IMR-90 (cell line): Measurements from ENCODE around the gene FAM131C. TPM values are rescaled to one million over a fixed set of nuclear protein-coding genes. Genes with fewer than 3 reads are reported as not detected.
A peak's percentile ranks its signal among the peaks of the same experiment; 100 is the strongest.

Source experiments
- ATAC-seq: fragments of 200-7000 bp; cut with Tn5 transposase; 2 replicates; pipeline ENCODE4 v1.9.1; 2020; ENCODE audit warnings: low read depth, mild to moderate bottlenecking, moderate library complexity
- BruUV-seq: library from RNA; stranded (reverse); fragments of 400-500 nt; replicated peaks from 2 replicates; lab custom pipeline; 2021; lab: Mats Ljungman, UMichigan
- CTCF ChIA-PET: fragments of 300-600 bp; formaldehyde crosslinking; extraction: SDS; loops from one replicate; lab custom pipeline; 2021; ENCODE audit warnings: antibody characterized with exemption; lab: Yijun Ruan, JAX
- POLR2A ChIA-PET: fragments of 300-600 bp; sonication (Branson Sonifier 250); formaldehyde crosslinking; loops from one replicate; lab custom pipeline; 2022; ENCODE audit warnings: antibody characterized with exemption; ENCODE audit not compliant: unreplicated experiment; lab: Charles Lee
- DNase-seq: peaks from one replicate; pipeline ENCODE4 v3.0.0; 2013
- H2AFZ ChIP-seq: replicated peaks from 2 replicates; pipeline ENCODE3; 2013; ENCODE audit warnings: low read length, mild to moderate bottlenecking; ENCODE audit not compliant: poor library complexity
- H2AK5ac ChIP-seq: 2 replicates; pipeline ENCODE4 v1.6.1; 2013; ENCODE audit warnings: low read depth, low read length, inconsistent platforms
- H2AK9ac ChIP-seq: replicated peaks from 2 replicates; pipeline ENCODE3; 2013; ENCODE audit warnings: mild to moderate bottlenecking, low read depth, low read length, moderate library complexity; ENCODE audit not compliant: poor library complexity
- H2BK120ac ChIP-seq: 2 replicates; pipeline ENCODE4 v1.6.1; 2013; ENCODE audit warnings: low read depth, low read length, inconsistent platforms
- H2BK15ac ChIP-seq: 3 replicates; pipeline ENCODE4 v1.6.1; 2013; ENCODE audit warnings: low read depth, low read length, inconsistent platforms
- H2BK20ac ChIP-seq: 2 replicates; pipeline ENCODE4 v1.6.1; 2013; ENCODE audit warnings: low read depth, mild to moderate bottlenecking, inconsistent platforms, low read length, moderate library complexity
- H2BK5ac ChIP-seq: 2 replicates; pipeline ENCODE4 v1.6.1; 2013; ENCODE audit warnings: mild to moderate bottlenecking, low read depth, low read length, inconsistent platforms; ENCODE audit not compliant: poor library complexity, severe bottlenecking
- H3K14ac ChIP-seq: replicated peaks from 2 replicates; pipeline ENCODE4 v1.6.1; 2013; ENCODE audit warnings: low read depth, low read length, inconsistent platforms
- H3K18ac ChIP-seq: 2 replicates; pipeline ENCODE4 v1.6.1; 2013; ENCODE audit warnings: low read depth, low read length, control low read depth
- H3K23ac ChIP-seq: 2 replicates; pipeline ENCODE4 v1.6.1; 2013; ENCODE audit warnings: low read depth, low read length, inconsistent platforms
- H3K27ac ChIP-seq: 2 replicates; pipeline ENCODE4 v1.5.1; 2013; ENCODE audit warnings: mild to moderate bottlenecking, control low read depth, low read length; ENCODE audit not compliant: insufficient read depth
- H3K27me3 ChIP-seq: 2 replicates; pipeline ENCODE4 v1.6.1; 2013; ENCODE audit warnings: low read length; ENCODE audit not compliant: control insufficient read depth, insufficient read depth
- H3K36me3 ChIP-seq: 2 replicates; pipeline ENCODE4 v1.6.1; 2013; ENCODE audit warnings: low read length, mixed read lengths; ENCODE audit not compliant: control insufficient read depth, insufficient read depth
- H3K4ac ChIP-seq: 2 replicates; pipeline ENCODE4 v1.6.1; 2013; ENCODE audit warnings: low read depth, low read length, inconsistent platforms
- H3K4me1 ChIP-seq: 2 replicates; pipeline ENCODE4 v1.6.1; 2013; ENCODE audit warnings: low read length, mixed read lengths; ENCODE audit not compliant: control insufficient read depth, insufficient read depth
- H3K4me2 ChIP-seq: 2 replicates; pipeline ENCODE4 v1.6.1; 2013; ENCODE audit warnings: low read depth, mild to moderate bottlenecking, control low read depth, low read length, moderate library complexity
- H3K4me3 ChIP-seq: 2 replicates; pipeline ENCODE4 v1.5.1; 2013; ENCODE audit warnings: low read depth, mild to moderate bottlenecking, control low read depth, low read length, moderate library complexity; ENCODE audit not compliant: insufficient read depth
- H3K56ac ChIP-seq: 2 replicates; pipeline ENCODE4 v1.6.1; 2013; ENCODE audit warnings: low read length, inconsistent platforms; ENCODE audit not compliant: insufficient read depth; ENCODE audit errors: extremely low read depth
- H3K79me1 ChIP-seq, 2 experiments: 2 replicates each; pipeline ENCODE4 v1.6.1; 2013; ENCODE audit warnings: low read length in 2 of 2, inconsistent platforms in 1 of 2, low read depth in 1 of 2
- H3K9ac ChIP-seq: 2 replicates; pipeline ENCODE4 v1.6.1; 2013; ENCODE audit warnings: low read depth, low read length, control low read depth
- H3K9me1 ChIP-seq: 2 replicates; pipeline ENCODE4 v1.6.1; 2013; ENCODE audit warnings: low read length, inconsistent platforms; ENCODE audit not compliant: insufficient read depth
- H3K9me3 ChIP-seq: 2 replicates; pipeline ENCODE4 v1.6.1; 2013; ENCODE audit warnings: low read length; ENCODE audit not compliant: control insufficient read depth, insufficient read depth
- H4K20me1 ChIP-seq: 2 replicates; pipeline ENCODE4 v1.6.1; 2013; ENCODE audit warnings: low read length, inconsistent platforms; ENCODE audit not compliant: insufficient read depth
- H4K5ac ChIP-seq: 2 replicates; pipeline ENCODE4 v1.6.1; 2013; ENCODE audit warnings: mild to moderate bottlenecking, low read depth, low read length, control low read depth
- H4K8ac ChIP-seq, 2 experiments: 2 replicates each; pipeline ENCODE4 v1.6.1; 2013; ENCODE audit warnings: low read depth in 2 of 2, low read length in 2 of 2, control low read depth in 1 of 2, inconsistent platforms in 1 of 2
- H4K91ac ChIP-seq: 2 replicates; pipeline ENCODE4 v1.6.1; 2013; ENCODE audit warnings: low read depth, low read length, inconsistent platforms; ENCODE audit not compliant: insufficient read depth
- FOS ChIP-seq: fragments of 150-350 bp; IDR thresholded peaks from 2 replicates; pipeline ENCODE4 v1.6.1; 2016; ENCODE audit warnings: low read depth, low read length
- WGBS, 2 experiments: methylation state at CpG; one replicate each; pipeline versions ENCODE4 v1.1.5 to v1.1.7; 2013; ENCODE audit warnings: missing lambda C conversion rate in 2 of 2; ENCODE audit not compliant: insufficient read length in 1 of 2; ENCODE audit errors: extremely low coverage in 2 of 2; 5-methylcytosine and 5-hydroxymethylcytosine counted together
- dilution Hi-C: fragments of 300-500 bp; cut with HindIII; formaldehyde crosslinking; loops from one replicate; pipeline ENCODE4 v1.14.3; 2018; ENCODE audit warnings: low sequenced_read_pairs; ENCODE audit not compliant: unreplicated experiment
- in situ Hi-C: fragments of 300-500 bp; cut with MboI; formaldehyde crosslinking; loops from 3 replicates; pipeline ENCODE4 v1.14.3; 2019; ENCODE audit warnings: low sequenced_read_pairs, inconsistent platforms, mixed read lengths
- intact Hi-C: fragments of 100-400 bp; cut with micrococcal nuclease; formaldehyde crosslinking; loops from 2 replicates; pipeline ENCODE4 v1.10.0; 2022
- polyA plus RNA-seq, 3 experiments: library from polyadenylated mRNA; depleted of rRNA; stranded (reverse); fragments of >200 nt; gene quantifications; 2 replicates each; pipeline ENCODE4 v1.2.3, GENCODE V29; 2012; ENCODE audit warnings: low replicate concordance in 1 of 3
- total RNA-seq: library from RNA; depleted of rRNA; stranded (reverse); fragments of >200 nt; gene quantifications from 2 replicates; pipeline ENCODE4 v1.2.3, GENCODE V29; 2012
- TF ChIP-seq, protein P1 (sequence below): fragments of 150-350 bp; IDR thresholded peaks from 2 replicates; pipeline ENCODE4 v1.6.1; 2016; ENCODE audit warnings: low read depth, mild to moderate bottlenecking, low read length, moderate library complexity, borderline replicate concordance

FAM131C gene
- total and polyA plus RNA-seq, 2 of the 4 experiments (the other 2 are of a cell fraction): 0.18 to 1.0 TPM

DNA sequence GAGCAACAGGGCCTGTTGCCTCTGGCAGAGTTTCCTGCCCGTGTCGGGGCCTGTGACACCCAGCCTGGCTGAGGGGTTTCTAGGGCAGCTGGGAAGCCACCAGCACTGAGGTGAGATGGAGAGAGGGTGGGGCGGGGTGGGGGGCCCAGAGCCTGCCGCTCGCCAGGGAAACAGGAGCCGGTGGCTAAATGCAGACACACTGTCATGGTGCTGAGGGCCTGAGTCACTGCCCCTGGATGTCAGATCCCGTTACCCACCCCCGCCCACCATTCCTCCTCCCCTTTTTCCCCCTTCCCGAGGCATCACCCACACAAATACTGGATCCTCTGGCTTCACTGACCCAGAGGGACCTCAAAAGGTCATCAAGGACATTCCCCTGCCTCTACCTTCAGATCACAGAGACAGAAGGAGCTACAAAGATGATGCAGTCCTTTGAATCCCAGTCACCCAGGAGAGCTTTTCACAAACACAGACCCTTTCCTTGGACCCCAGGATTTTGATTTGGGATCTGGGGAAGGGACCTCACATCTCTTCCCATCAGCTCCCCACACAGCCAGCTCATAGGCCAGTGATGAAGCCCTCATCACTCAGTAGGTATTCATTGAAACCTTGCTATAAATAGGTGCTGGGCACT lies 53.7 kb downstream of the FAM131C start:
- TF ChIP-seq FOS: 0 out of 2 replicates have a peak, but pooled peaks have one; percentile 2
- TF ChIP-seq, protein P1, sequence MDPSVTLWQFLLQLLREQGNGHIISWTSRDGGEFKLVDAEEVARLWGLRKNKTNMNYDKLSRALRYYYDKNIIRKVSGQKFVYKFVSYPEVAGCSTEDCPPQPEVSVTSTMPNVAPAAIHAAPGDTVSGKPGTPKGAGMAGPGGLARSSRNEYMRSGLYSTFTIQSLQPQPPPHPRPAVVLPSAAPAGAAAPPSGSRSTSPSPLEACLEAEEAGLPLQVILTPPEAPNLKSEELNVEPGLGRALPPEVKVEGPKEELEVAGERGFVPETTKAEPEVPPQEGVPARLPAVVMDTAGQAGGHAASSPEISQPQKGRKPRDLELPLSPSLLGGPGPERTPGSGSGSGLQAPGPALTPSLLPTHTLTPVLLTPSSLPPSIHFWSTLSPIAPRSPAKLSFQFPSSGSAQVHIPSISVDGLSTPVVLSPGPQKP: no peak
- Histone ChIP-seq H3K9me3 (no peaks in the 10 kb centered on the region), H3K36me3 (no peaks in the 10 kb centered on the region), H3K4me2 (no peak overlapping the region), H2AK5ac (peak overlapping the region; percentile 95), H3K9ac (no peak overlapping the region), H3K14ac (peak overlapping the region; percentile 62), H3K27me3 (no peaks in the 10 kb centered on the region; the same call in 1 of the 2 replicates), H3K79me1 (no peaks in the 10 kb centered on the region), H2BK120ac (peak overlapping the region; percentile 70), H3K4ac (peak overlapping the region; percentile 72), H4K20me1 (no peaks in the 10 kb centered on the region), H2BK5ac (peak overlapping the region; percentile 59), H3K9me1 (peaks cover 3% of the 10 kb centered on the region), H2AFZ (peak overlapping the region; percentile 59), H3K4me1 (peaks cover 23% of the 10 kb centered on the region), H3K56ac (no peak overlapping the region), H4K91ac (peak overlapping the region; percentile 70; the same call in 1 of the 2 replicates), H3K18ac (peak overlapping the region; percentile 24), H4K5ac (no peak overlapping the region), H2BK15ac (peak overlapping the region; percentile 2; the same call in 1 of the 3 replicates), H2AK9ac (peak overlapping the region; percentile 68), H3K23ac (no peak overlapping the region), H3K4me3 (no peak overlapping the region), H3K27ac (no peak overlapping the region), H4K8ac (peak overlapping the region in 1 of 2 experiments; percentile 26; a peak in 1 of 4 replicates), H2BK20ac (no peak overlapping the region)
- ATAC-seq: peak; percentile 30; the same call in 1 of the 2 replicates
- CTCF ChIA-PET: no interaction called here
- peak; percentile 35 for DNase-seq
- BruUV-seq: no TSS peak
- in situ Hi-C loops: no loop called here
- POLR2A ChIA-PET: no interaction called here
- dilution Hi-C loops: no loop called here
- WGBS, 2 experiments: 17% methylated on average over 4 of the region's 9 CpGs; no CpG with 5 or more reads in 1 of the 2 experiments
- intact Hi-C loops: no loop called here
